Ishikawa (cell line): Measurements from ENCODE around the gene ABCA2.

Source experiments
- CEBPB ChIP-seq: IDR thresholded peaks from 2 replicates; pipeline ENCODE4 v1.6.1; 2012
- CREB1 ChIP-seq: IDR thresholded peaks from 2 replicates; pipeline ENCODE4 v1.6.1; 2012; ENCODE audit warnings: low read depth
- EGR1 ChIP-seq: IDR thresholded peaks from 2 replicates; pipeline ENCODE4 v1.6.1; 2012
- EP300 ChIP-seq: IDR thresholded peaks from 2 replicates; pipeline ENCODE4 v1.6.1; 2012; ENCODE audit warnings: borderline replicate concordance
- FOXM1 ChIP-seq: IDR thresholded peaks from 2 replicates; pipeline ENCODE4 v1.6.1; 2012; ENCODE audit warnings: low read depth, borderline replicate concordance
- MAX ChIP-seq: IDR thresholded peaks from 2 replicates; pipeline ENCODE4 v1.6.1; 2012
- NFIC ChIP-seq: IDR thresholded peaks from 2 replicates; pipeline ENCODE4 v1.6.1; 2012
- RAD21 ChIP-seq: IDR thresholded peaks from 2 replicates; pipeline ENCODE4 v1.6.1; 2012; ENCODE audit warnings: low read depth
- TAF1 ChIP-seq: IDR thresholded peaks from 2 replicates; pipeline ENCODE4 v1.6.1; 2012; ENCODE audit warnings: low read depth, mild to moderate bottlenecking
- TCF12 ChIP-seq: IDR thresholded peaks from 2 replicates; pipeline ENCODE4 v1.6.1; 2012; ENCODE audit warnings: low read depth
- TEAD4 ChIP-seq: IDR thresholded peaks from 2 replicates; pipeline ENCODE4 v1.6.1; 2012
- YY1 ChIP-seq: IDR thresholded peaks from 2 replicates; pipeline ENCODE4 v1.6.1; 2012; ENCODE audit warnings: low read depth
- ZBTB7A ChIP-seq: IDR thresholded peaks from 2 replicates; pipeline ENCODE4 v1.6.1; 2012; ENCODE audit warnings: low read depth
- TF ChIP-seq, protein P1 (sequence below): IDR thresholded peaks from 2 replicates; pipeline ENCODE4 v1.6.1; 2012; ENCODE audit warnings: low read depth, mild to moderate bottlenecking
- TF ChIP-seq, protein P2 (sequence below): IDR thresholded peaks from 2 replicates; pipeline ENCODE4 v1.6.1; 2012

Gene ABCA2

DNA sequence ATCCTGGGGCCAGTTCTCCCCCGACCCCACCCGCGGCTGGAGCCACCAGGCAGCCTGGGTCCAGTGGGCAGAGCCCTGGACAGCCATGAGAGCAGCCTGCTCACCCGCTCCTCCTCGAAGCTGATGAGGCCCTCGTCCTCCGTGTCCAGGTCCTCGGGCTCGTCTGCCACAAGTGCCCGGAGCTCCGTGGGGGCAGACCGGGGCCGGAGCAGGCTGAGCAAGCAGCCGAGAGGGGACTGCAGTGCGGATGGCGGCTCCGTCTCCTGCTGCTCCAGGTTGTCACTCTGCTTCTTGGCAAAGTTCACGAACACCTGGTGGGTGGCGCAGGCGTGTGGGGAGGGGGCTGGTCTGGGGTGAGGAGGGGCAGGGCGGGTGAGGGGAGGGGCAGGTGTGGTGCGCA lies 19.7 kb downstream of the ABCA2 start:
- TF ChIP-seq RAD21 (no peak), YY1 (no peak), MAX (no peak), ZBTB7A (no peak), TEAD4 (no peak)
- TF ChIP-seq, protein P1, sequence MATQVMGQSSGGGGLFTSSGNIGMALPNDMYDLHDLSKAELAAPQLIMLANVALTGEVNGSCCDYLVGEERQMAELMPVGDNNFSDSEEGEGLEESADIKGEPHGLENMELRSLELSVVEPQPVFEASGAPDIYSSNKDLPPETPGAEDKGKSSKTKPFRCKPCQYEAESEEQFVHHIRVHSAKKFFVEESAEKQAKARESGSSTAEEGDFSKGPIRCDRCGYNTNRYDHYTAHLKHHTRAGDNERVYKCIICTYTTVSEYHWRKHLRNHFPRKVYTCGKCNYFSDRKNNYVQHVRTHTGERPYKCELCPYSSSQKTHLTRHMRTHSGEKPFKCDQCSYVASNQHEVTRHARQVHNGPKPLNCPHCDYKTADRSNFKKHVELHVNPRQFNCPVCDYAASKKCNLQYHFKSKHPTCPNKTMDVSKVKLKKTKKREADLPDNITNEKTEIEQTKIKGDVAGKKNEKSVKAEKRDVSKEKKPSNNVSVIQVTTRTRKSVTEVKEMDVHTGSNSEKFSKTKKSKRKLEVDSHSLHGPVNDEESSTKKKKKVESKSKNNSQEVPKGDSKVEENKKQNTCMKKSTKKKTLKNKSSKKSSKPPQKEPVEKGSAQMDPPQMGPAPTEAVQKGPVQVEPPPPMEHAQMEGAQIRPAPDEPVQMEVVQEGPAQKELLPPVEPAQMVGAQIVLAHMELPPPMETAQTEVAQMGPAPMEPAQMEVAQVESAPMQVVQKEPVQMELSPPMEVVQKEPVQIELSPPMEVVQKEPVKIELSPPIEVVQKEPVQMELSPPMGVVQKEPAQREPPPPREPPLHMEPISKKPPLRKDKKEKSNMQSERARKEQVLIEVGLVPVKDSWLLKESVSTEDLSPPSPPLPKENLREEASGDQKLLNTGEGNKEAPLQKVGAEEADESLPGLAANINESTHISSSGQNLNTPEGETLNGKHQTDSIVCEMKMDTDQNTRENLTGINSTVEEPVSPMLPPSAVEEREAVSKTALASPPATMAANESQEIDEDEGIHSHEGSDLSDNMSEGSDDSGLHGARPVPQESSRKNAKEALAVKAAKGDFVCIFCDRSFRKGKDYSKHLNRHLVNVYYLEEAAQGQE: no peak

- TF ChIP-seq NFIC: no peak
- TF ChIP-seq CEBPB: no peak
- TF ChIP-seq EP300: no peak
- TF ChIP-seq, protein P2, sequence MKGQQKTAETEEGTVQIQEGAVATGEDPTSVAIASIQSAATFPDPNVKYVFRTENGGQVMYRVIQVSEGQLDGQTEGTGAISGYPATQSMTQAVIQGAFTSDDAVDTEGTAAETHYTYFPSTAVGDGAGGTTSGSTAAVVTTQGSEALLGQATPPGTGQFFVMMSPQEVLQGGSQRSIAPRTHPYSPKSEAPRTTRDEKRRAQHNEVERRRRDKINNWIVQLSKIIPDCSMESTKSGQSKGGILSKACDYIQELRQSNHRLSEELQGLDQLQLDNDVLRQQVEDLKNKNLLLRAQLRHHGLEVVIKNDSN: no peak
- TF ChIP-seq TAF1: no peak
- TF ChIP-seq TCF12: no peak
- TF ChIP-seq, protein P1: no peak
These were observed 20.2 kb downstream of the ABCA2 start for GRCh38 chr9:137007816-137008270.

- 0 out of 2 replicates have a peak, but pooled peaks have one; percentile 6 for TF ChIP-seq ZBTB7A
- TF ChIP-seq, protein P2: no peak
These were observed 20.8 kb downstream of the ABCA2 start for GRCh38 chr9:137007108-137007815.

DNA sequence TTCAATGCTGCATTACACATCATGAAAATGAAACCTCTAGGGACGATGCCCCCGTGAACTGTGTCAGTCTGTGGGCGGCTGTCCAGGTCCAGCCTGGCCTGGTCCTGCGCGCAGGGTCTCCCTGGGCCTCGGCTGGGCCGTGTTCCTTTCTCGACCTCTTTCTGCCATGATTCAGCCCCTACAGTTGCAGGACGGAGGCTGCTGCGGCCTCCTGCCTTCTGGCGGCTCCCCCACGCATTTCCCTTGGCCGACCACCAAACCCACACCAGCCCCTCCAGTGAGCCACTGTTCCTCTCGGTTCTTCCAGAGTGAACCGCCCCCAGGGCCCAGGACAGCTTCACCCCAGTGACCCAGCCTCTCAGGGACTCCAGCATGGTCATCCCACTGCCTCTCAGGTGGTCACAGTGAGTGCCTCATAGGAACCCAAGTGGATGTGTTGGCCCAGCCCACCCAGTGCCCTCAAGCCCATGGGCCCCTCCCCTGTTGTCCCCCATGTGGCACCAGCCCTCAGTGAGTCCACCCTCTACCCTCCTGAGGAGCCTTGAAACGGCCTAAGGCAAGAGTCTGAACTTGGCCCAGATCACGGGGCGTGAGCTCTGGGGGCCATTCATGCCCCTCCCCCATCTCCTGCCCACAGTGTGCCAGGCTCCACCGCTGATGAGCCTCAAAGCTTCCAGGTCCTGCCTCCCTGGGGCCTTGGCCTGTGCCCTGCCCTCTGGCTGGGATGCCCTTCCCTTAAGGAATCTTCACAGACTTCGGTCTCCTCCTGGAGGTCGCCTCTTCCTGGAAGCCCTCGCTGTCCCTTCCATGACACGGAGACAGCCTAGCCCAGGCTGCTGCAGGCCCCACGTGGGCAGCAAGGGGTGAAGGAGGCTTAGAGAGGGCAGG lies 21.7 kb downstream of the ABCA2 start:
- TF ChIP-seq MAX (no peak), CEBPB (no peak), EGR1 (no peak), EP300 (no peak), TEAD4 (no peak), TCF12 (no peak), TAF1 (no peak), ZBTB7A (no peak), RAD21 (no peak), FOXM1 (no peak), YY1 (no peak), NFIC (no peak), CREB1 (no peak)
- TF ChIP-seq, protein P1: no peak
- TF ChIP-seq, protein P2: no peak
